ENCODE results near the gene TCF7. TPM values are rescaled to one million over a fixed set of nuclear protein-coding genes. Genes with fewer than 3 reads are reported as not detected.

The TCF7 gene
- polyA plus RNA-seq, 1 donor from 2014 or later = 0.15 TPM

- Histone ChIP-seq H3K9ac (ENCODE audit: low read length) (no peak overlapping the region), H3K36me3 (ENCODE audit: insufficient read depth, low read length) (no peaks in the 10 kb centered on the region), H3K4me2 (ENCODE audit: low read length) (no peak overlapping the region), H3K4me3 (ENCODE audit: low read length) (no peak overlapping the region), H2AFZ (ENCODE audit: low read depth, low read length) (no peak overlapping the region), H3K9me3 (ENCODE audit: low read length) (no peaks in the 10 kb centered on the region), H3K27ac (ENCODE audit: low read length) (no peak overlapping the region), H3F3A (ENCODE audit: insufficient read depth, low read length, poor library complexity, severe bottlenecking) (no peaks in the 10 kb centered on the region), H3K79me2 (replicated peaks; ENCODE audit: insufficient read depth, low read length) (no peaks in the 10 kb centered on the region), H3K27me3 (ENCODE audit: insufficient read depth, low read depth, low read length) (no peaks in the 10 kb centered on the region), H4K20me1 (ENCODE audit: insufficient read depth) (no peaks in the 10 kb centered on the region), H3K9me2 (ENCODE audit: insufficient read depth, low read length) (no peaks in the 10 kb centered on the region)
- no peak for TF ChIP-seq REST (IDR thresholded peaks at IDR 0.05; ENCODE audit: borderline replicate concordance)
- no peak for TF ChIP-seq RAD21 (conservative IDR thresholded peaks at IDR 0.05)
- TF ChIP-seq POLR2AphosphoS5 (IDR thresholded peaks at IDR 0.05) = no peak
- TF ChIP-seq MXI1 (conservative IDR thresholded peaks at IDR 0.05; ENCODE audit: poor library complexity, severe bottlenecking) = no peak
- no peak for TF ChIP-seq TAF1 (IDR thresholded peaks at IDR 0.05; ENCODE audit: low read depth)
- TF ChIP-seq SMC3 (conservative IDR thresholded peaks at IDR 0.05; ENCODE audit: poor library complexity) = no peak
- no peak for TF ChIP-seq EP300 (conservative IDR thresholded peaks at IDR 0.05; ENCODE audit: poor library complexity, severe bottlenecking)
- no peak for TF ChIP-seq CTCF (IDR thresholded peaks at IDR 0.05; ENCODE audit: poor library complexity, severe bottlenecking)
- TF ChIP-seq EZH2 (IDR thresholded peaks at IDR 0.05; ENCODE audit: borderline replicate concordance, insufficient read depth, low read length, poor library complexity, severe bottlenecking) = no peak
These were observed 17.2 kb upstream of the TCF7 start for GRCh38 chr5:134097211-134097749.

- no peaks in the 10 kb centered on the region for H3K9me2 ChIP-seq (ENCODE audit: insufficient read depth, low read length)
- H3K9me3 ChIP-seq (ENCODE audit: low read length) = no peaks in the 10 kb centered on the region
- H3K27ac ChIP-seq (ENCODE audit: low read length) = no peak overlapping the region
- no peaks in the 10 kb centered on the region for H4K20me1 ChIP-seq (ENCODE audit: insufficient read depth)
- TF ChIP-seq CTCF (IDR thresholded peaks at IDR 0.05; ENCODE audit: poor library complexity, severe bottlenecking) (no peak), POLR2AphosphoS5 (IDR thresholded peaks at IDR 0.05) (no peak), REST (IDR thresholded peaks at IDR 0.05; ENCODE audit: borderline replicate concordance) (no peak)
- no peaks in the 10 kb centered on the region for H3K36me3 ChIP-seq (ENCODE audit: insufficient read depth, low read length)
- H3K9ac ChIP-seq (ENCODE audit: low read length) = no peak overlapping the region
- no peaks in the 10 kb centered on the region for H3K27me3 ChIP-seq (ENCODE audit: insufficient read depth, low read depth, low read length)
- no peak overlapping the region for H3K4me2 ChIP-seq (ENCODE audit: low read length)
- no peaks in the 10 kb centered on the region for H3F3A ChIP-seq (ENCODE audit: insufficient read depth, low read length, poor library complexity, severe bottlenecking)
- no peaks in the 10 kb centered on the region for H3K79me2 ChIP-seq (replicated peaks; ENCODE audit: insufficient read depth, low read length)
- H2AFZ ChIP-seq (ENCODE audit: low read depth, low read length) = no peak overlapping the region
- H3K4me3 ChIP-seq (ENCODE audit: low read length) = no peak overlapping the region
These were observed 15.8 kb upstream of the TCF7 start for GRCh38 chr5:134098690-134099089.
